ENCODE data around the gene MAB21L2. TPM values are rescaled to one million over a fixed set of nuclear protein-coding genes. Genes with fewer than 3 reads are reported as not detected.
A peak's percentile ranks its signal among the peaks of the same experiment; 100 is the strongest.

MAB21L2 gene
- polyA plus RNA-seq, 1 of the 3 experiments (the other 2 are of a cell fraction) = 0.92 TPM

GRCh38 chr4:150581056-150581605 is 820 bp upstream of the MAB21L2 start (continued):
- TF ChIP-seq USF1 (IDR thresholded peaks at IDR 0.05; ENCODE audit: borderline replicate concordance, low read depth) = no peak
- TF ChIP-seq SIN3A (IDR thresholded peaks at IDR 0.05; ENCODE audit: borderline replicate concordance, low read depth, low read length) = no peak
- no peak for TF ChIP-seq MAX (IDR thresholded peaks at IDR 0.05; ENCODE audit: low read depth)
- no peak for TF ChIP-seq POLR2AphosphoS5 (IDR thresholded peaks at IDR 0.05; ENCODE audit: low read depth, low read length)

- POLR2A ChIA-PET = no interaction called here
- no peaks in the 10 kb centered on the region for H4K20me1 ChIP-seq (ENCODE audit: insufficient read depth)
- no peaks in the 10 kb centered on the region for H3K36me3 ChIP-seq (replicated peaks in 1 of 2; ENCODE audit: control insufficient read depth in 1 of 2, insufficient read depth in 2 of 2, low read length in 1 of 2)
- H3K4me3 ChIP-seq (ENCODE audit: low read depth in 2 of 2, low read length in 1 of 2) = peak overlapping the region; percentile 70 to 87
- peak overlapping the region; percentile 72; the same call in 1 of the 2 replicates for H3K9ac ChIP-seq
- H2AFZ ChIP-seq (ENCODE audit: low read depth) = peak overlapping the region; percentile 78
- H3K27me3 ChIP-seq (ENCODE audit: insufficient read depth) = no peaks in the 10 kb centered on the region
- peak overlapping the region in 1 of 2 experiments; percentile 71; a peak in 3 of 4 replicates for H3K27ac ChIP-seq (ENCODE audit: low read depth in 2 of 2, low read length in 1 of 2)
- no peaks in the 10 kb centered on the region for H3K9me3 ChIP-seq
- H3K4me1 ChIP-seq (ENCODE audit: control insufficient read depth in 1 of 2, insufficient read depth in 2 of 2, low read depth in 1 of 2, low read length in 1 of 2) = peaks cover 0 to 30% of the 10 kb centered on the region in 2 experiments; a peak in 3 of 4 replicates
- 9% methylated on average over 13 of the region's 13 CpGs for WGBS (ENCODE audit: low lambda C conversion rate)
- no peaks in the 10 kb centered on the region for H3K9me2 ChIP-seq
- peaks cover 11% of the 10 kb centered on the region for H3F3A ChIP-seq (replicated peaks; ENCODE audit: insufficient read depth)
- H3K79me2 ChIP-seq (ENCODE audit: insufficient read depth) = peaks cover 21% of the 10 kb centered on the region
- CTCF ChIA-PET = interaction anchor here (1.2 kb wide), 2 partner anchors 17 to 285 kb away, joined by 3 to 4 read pairs; no protein-coding TSS in a partner anchor
- peak; percentile 70 for DNase-seq
- H3K4me2 ChIP-seq = peak overlapping the region; percentile 91
- TF ChIP-seq FOSL2 (IDR thresholded peaks at IDR 0.05; ENCODE audit: borderline replicate concordance, low read depth) = no peak
- peak; percentile 83 for TF ChIP-seq MXI1 (IDR thresholded peaks at IDR 0.05; ENCODE audit: low read depth, low read length)
- TF ChIP-seq POLR2AphosphoS5 (IDR thresholded peaks at IDR 0.05; ENCODE audit: low read depth, low read length) = no peak
- peak; percentile 67; the same call in 1 of the 2 replicates for TF ChIP-seq SIN3A (IDR thresholded peaks at IDR 0.05; ENCODE audit: borderline replicate concordance, low read depth, low read length)
- TF ChIP-seq ZBTB33 (IDR thresholded peaks at IDR 0.05; ENCODE audit: borderline replicate concordance, low read depth) = no peak
- no peak for TF ChIP-seq CHD2 (IDR thresholded peaks at IDR 0.05; ENCODE audit: low read length, partially characterized antibody)
- peak; percentile 43; the same call in 1 of the 2 replicates for TF ChIP-seq MAX (IDR thresholded peaks at IDR 0.05; ENCODE audit: low read depth)
- TF ChIP-seq NRF1 (IDR thresholded peaks at IDR 0.05; ENCODE audit: low read depth, low read length) = no peak
These were observed 305 bp upstream of the MAB21L2 start for GRCh38 chr4:150581641-150582051.

Measured in SK-N-SH (cell line).